Kidney epithelial cell (primary cell): Measurements from ENCODE around the gene STX16. TPM values are rescaled to one million over a fixed set of nuclear protein-coding genes. Genes with fewer than 3 reads are reported as not detected.

Experiments used
- DNase-seq: peaks from one replicate; pipeline ENCODE4 v3.0.0-alpha.2; 2010; ENCODE audit warnings: low read depth
- H3K27me3 ChIP-seq: 2 replicates; pipeline ENCODE4 v1.6.0; 2011; ENCODE audit warnings: low read length; ENCODE audit not compliant: control insufficient read depth, insufficient read depth
- H3K36me3 ChIP-seq: 2 replicates; pipeline ENCODE4 v1.5.1; 2011; ENCODE audit warnings: low read length; ENCODE audit not compliant: control insufficient read depth, insufficient read depth
- H3K4me3 ChIP-seq: 2 replicates; pipeline ENCODE4 v1.5.1; 2011; ENCODE audit warnings: low read depth, mild to moderate bottlenecking, control low read depth, low read length
- CTCF ChIP-seq: IDR thresholded peaks from 2 replicates; pipeline ENCODE4 v1.5.1; 2011; ENCODE audit warnings: mild to moderate bottlenecking, moderate library complexity, low read length, control low read depth, inconsistent platforms; ENCODE audit not compliant: insufficient read depth, poor library complexity, severe bottlenecking
- total RNA-seq: library from RNA; depleted of rRNA; stranded (reverse); fragments of >200 nt; gene quantifications from 2 replicates; pipeline ENCODE4 v1.2.3, GENCODE V29; 2015

The STX16 gene
- total RNA-seq, 1 donor from 2014 or later = 53.6 TPM

GRCh38 chr20:58664331-58664730 is 13.2 kb downstream of the STX16 start:
- TF ChIP-seq CTCF = no peak
- Histone ChIP-seq H3K36me3 (no peaks in the 10 kb centered on the region), H3K4me3 (no peak overlapping the region), H3K27me3 (no peaks in the 10 kb centered on the region)
- no peak for DNase-seq

- no peaks in the 10 kb centered on the region for H3K36me3 ChIP-seq
- H3K27me3 ChIP-seq = no peaks in the 10 kb centered on the region
- no peak overlapping the region for H3K4me3 ChIP-seq
- no peak for TF ChIP-seq CTCF
- DNase-seq = no peak
These were observed 13.8 kb downstream of the STX16 start for GRCh38 chr20:58664883-58665282.

- DNase-seq = no peak
- TF ChIP-seq CTCF = no peak
- Histone ChIP-seq H3K36me3 (no peaks in the 10 kb centered on the region), H3K4me3 (no peak overlapping the region), H3K27me3 (no peaks in the 10 kb centered on the region)
These were observed 14.5 kb downstream of the STX16 start for GRCh38 chr20:58665606-58666005.

GRCh38 chr20:58666702-58667101 is 15.6 kb downstream of the STX16 start:
- Histone ChIP-seq H3K4me3 (no peak overlapping the region), H3K36me3 (no peaks in the 10 kb centered on the region), H3K27me3 (no peaks in the 10 kb centered on the region)
- no peak for TF ChIP-seq CTCF
- DNase-seq = no peak

- Histone ChIP-seq H3K27me3 (no peaks in the 10 kb centered on the region), H3K36me3 (no peaks in the 10 kb centered on the region), H3K4me3 (no peak overlapping the region)
- no peak for DNase-seq
- no peak for TF ChIP-seq CTCF
These were observed 16.9 kb downstream of the STX16 start for GRCh38 chr20:58667975-58668374.

- DNase-seq = no peak
- no peaks in the 10 kb centered on the region for H3K36me3 ChIP-seq
- no peak for TF ChIP-seq CTCF
- H3K4me3 ChIP-seq = no peak overlapping the region
- no peaks in the 10 kb centered on the region for H3K27me3 ChIP-seq
These were observed 17.8 kb downstream of the STX16 start for GRCh38 chr20:58668901-58669286.
